Hepatocyte (in vitro differentiated cells): Measurements from ENCODE around the gene HACD2. TPM values are rescaled to one million over a fixed set of nuclear protein-coding genes. Genes with fewer than 3 reads are reported as not detected.

Source experiments
- DNase-seq: peaks from one replicate; pipeline ENCODE4 v3.0.0-alpha.2; 2016; ENCODE audit warnings: low spot score
- H2AFZ ChIP-seq: fragments of 200-600 bp; sonication (generic); 2 replicates; pipeline ENCODE4 v1.6.0; 2016; ENCODE audit warnings: antibody characterized with exemption, mild to moderate bottlenecking
- H3K27ac ChIP-seq: fragments of 200-600 bp; sonication (generic); 2 replicates; pipeline ENCODE4 v1.5.1; 2016; ENCODE audit warnings: mild to moderate bottlenecking
- H3K27me3 ChIP-seq: fragments of 200-600 bp; sonication (generic); 2 replicates; pipeline ENCODE4 v1.6.1; 2016
- H3K36me3 ChIP-seq: fragments of 200-600 bp; sonication (generic); replicated peaks from 2 replicates; pipeline ENCODE4 v1.5.1; 2016; ENCODE audit warnings: low read depth; ENCODE audit not compliant: insufficient read depth
- H3K4me1 ChIP-seq: fragments of 200-600 bp; sonication (generic); 2 replicates; pipeline ENCODE4 v1.5.1; 2016; ENCODE audit warnings: mild to moderate bottlenecking, moderate library complexity; ENCODE audit not compliant: insufficient read depth
- H3K4me2 ChIP-seq: fragments of 200-600 bp; sonication (generic); 2 replicates; pipeline ENCODE4 v1.6.0; 2016
- H3K4me3 ChIP-seq: fragments of 200-600 bp; sonication (generic); 2 replicates; pipeline ENCODE4 v1.5.1; 2016; ENCODE audit warnings: mild to moderate bottlenecking
- H3K79me2 ChIP-seq: fragments of 200-600 bp; sonication (generic); 2 replicates; pipeline ENCODE4 v1.6.0; 2017; ENCODE audit warnings: mild to moderate bottlenecking
- H3K9me2 ChIP-seq: fragments of 200-600 bp; sonication (generic); replicated peaks from 2 replicates; pipeline ENCODE4 v1.6.0; 2017; ENCODE audit warnings: mild to moderate bottlenecking; ENCODE audit not compliant: insufficient read depth
- H3K9me3 ChIP-seq: fragments of 200-600 bp; sonication (generic); 2 replicates; pipeline ENCODE4 v1.5.1; 2016; ENCODE audit warnings: low read depth, mild to moderate bottlenecking
- H4K20me1 ChIP-seq: fragments of 200-600 bp; sonication (generic); 2 replicates; pipeline ENCODE4 v1.6.0; 2016; ENCODE audit warnings: mild to moderate bottlenecking; ENCODE audit not compliant: insufficient read depth, poor library complexity, severe bottlenecking
- CTCF ChIP-seq: fragments of 200-600 bp; sonication (generic); IDR thresholded peaks from 2 replicates; pipeline ENCODE4 v1.5.1; 2016; ENCODE audit warnings: antibody characterized with exemption, mild to moderate bottlenecking; ENCODE audit not compliant: poor library complexity
- EZH2 ChIP-seq: fragments of 200-600 bp; sonication (generic); IDR thresholded peaks from 2 replicates; pipeline ENCODE4 v1.6.1; 2016; ENCODE audit warnings: antibody characterized with exemption, mild to moderate bottlenecking, borderline replicate concordance
- EZH2phosphoT487 ChIP-seq: fragments of 200-600 bp; sonication (generic); IDR thresholded peaks from one replicate; pipeline ENCODE4 v1.6.1; 2018; ENCODE audit warnings: antibody characterized with exemption, mild to moderate bottlenecking, low read depth, moderate library complexity; ENCODE audit not compliant: unreplicated experiment, severe bottlenecking
- WGBS: methylation state at CpG from one replicate; pipeline ENCODE4 v1.1.6; 2016; ENCODE audit warnings: low lambda C conversion rate; ENCODE audit errors: missing lambda C conversion rate; 5-methylcytosine and 5-hydroxymethylcytosine counted together
- polyA plus RNA-seq: library from polyadenylated mRNA; unstranded; fragments of >200 nt; fragmentation: Nextera tagmentation; extraction: Ambion mirVana; gene quantifications from 2 replicates; pipeline ENCODE4 v1.2.1, GENCODE V29; 2016
- total RNA-seq: library from RNA; depleted of rRNA; stranded (reverse); fragments of >200 nt; gene quantifications from 2 replicates; pipeline ENCODE4 v1.2.3, GENCODE V29; 2014

Gene HACD2
- total and polyA plus RNA-seq, 2 experiments from 2014 or later = 31.8 to 64.3 TPM

GRCh38 chr3:123536153-123536895, 48.5 kb downstream of the HACD2 start:
- no peaks in the 10 kb centered on the region for H3K27me3 ChIP-seq
- no peaks in the 10 kb centered on the region for H3K9me2 ChIP-seq
- H2AFZ ChIP-seq = no peak overlapping the region
- WGBS = 96% methylated on average over 5 of the region's 5 CpGs
- no peak overlapping the region for H3K4me2 ChIP-seq
- DNase-seq = no peak
- TF ChIP-seq EZH2 = no peak
- no peak for TF ChIP-seq CTCF
- TF ChIP-seq EZH2phosphoT487 = no peak
- no peaks in the 10 kb centered on the region for H3K4me1 ChIP-seq
- no peaks in the 10 kb centered on the region for H3K9me3 ChIP-seq
- H3K36me3 ChIP-seq = no peaks in the 10 kb centered on the region
- no peak overlapping the region for H3K27ac ChIP-seq
- H4K20me1 ChIP-seq = peaks cover 9% of the 10 kb centered on the region
- peaks cover 31% of the 10 kb centered on the region for H3K79me2 ChIP-seq
- no peak overlapping the region for H3K4me3 ChIP-seq

GRCh38 chr3:123535580-123535979, 49.3 kb downstream of the HACD2 start:
- WGBS = 96% methylated on average over 1 of the region's 1 CpG
- Histone ChIP-seq H3K9me2 (no peaks in the 10 kb centered on the region), H3K4me3 (no peak overlapping the region), H2AFZ (no peak overlapping the region), H3K27ac (no peak overlapping the region), H3K79me2 (peaks cover 28% of the 10 kb centered on the region), H3K27me3 (no peaks in the 10 kb centered on the region), H3K4me1 (no peaks in the 10 kb centered on the region), H3K36me3 (no peaks in the 10 kb centered on the region), H3K9me3 (no peaks in the 10 kb centered on the region), H4K20me1 (peaks cover 9% of the 10 kb centered on the region), H3K4me2 (no peak overlapping the region)
- TF ChIP-seq CTCF (no peak), EZH2phosphoT487 (no peak), EZH2 (no peak)
- DNase-seq = no peak

- Histone ChIP-seq H3K27me3 (no peaks in the 10 kb centered on the region), H3K36me3 (no peaks in the 10 kb centered on the region), H3K79me2 (peaks cover 28% of the 10 kb centered on the region), H3K27ac (no peak overlapping the region), H3K4me3 (no peak overlapping the region), H3K9me3 (no peaks in the 10 kb centered on the region), H2AFZ (no peak overlapping the region), H3K4me2 (no peak overlapping the region), H4K20me1 (peaks cover 9% of the 10 kb centered on the region), H3K9me2 (no peaks in the 10 kb centered on the region), H3K4me1 (no peaks in the 10 kb centered on the region)
- WGBS = 75% methylated on average over 4 of the region's 4 CpGs
- TF ChIP-seq CTCF = no peak
- TF ChIP-seq EZH2 = no peak
- TF ChIP-seq EZH2phosphoT487 = no peak
- DNase-seq = no peak
These were observed 50.6 kb downstream of the HACD2 start for GRCh38 chr3:123534264-123534663.
